GM23248 (cell line): ENCODE data around the gene ZSWIM6. TPM values are rescaled to one million over a fixed set of nuclear protein-coding genes. Genes with fewer than 3 reads are reported as not detected.

Experiments used
- DNase-seq: peaks from one replicate; pipeline ENCODE4 v3.0.0-alpha.2; 2015
- H2AFZ ChIP-seq: fragments of 200-600 bp; sonication (generic); 2 replicates; pipeline ENCODE4 v1.6.1; 2016; ENCODE audit warnings: antibody characterized with exemption
- H3F3A ChIP-seq: fragments of 200-600 bp; sonication (generic); 2 replicates; pipeline ENCODE4 v1.6.1; 2016; ENCODE audit warnings: mild to moderate bottlenecking, antibody characterized with exemption, mixed run types; ENCODE audit not compliant: insufficient read depth
- H3K27ac ChIP-seq: fragments of 200-600 bp; sonication (generic); 2 replicates; pipeline ENCODE4 v1.5.1; 2016; ENCODE audit warnings: mild to moderate bottlenecking
- H3K27me3 ChIP-seq: fragments of 200-600 bp; sonication (generic); replicated peaks from 2 replicates; pipeline ENCODE4 v1.6.1; 2016; ENCODE audit warnings: mild to moderate bottlenecking; ENCODE audit not compliant: insufficient read depth
- H3K36me3 ChIP-seq: fragments of 200-600 bp; sonication (generic); 2 replicates; pipeline ENCODE4 v1.6.1; 2016; ENCODE audit warnings: low read depth, mild to moderate bottlenecking
- H3K4me1 ChIP-seq: fragments of 200-600 bp; sonication (generic); 2 replicates; pipeline ENCODE4 v1.6.1; 2016; ENCODE audit warnings: mild to moderate bottlenecking; ENCODE audit not compliant: insufficient read depth
- H3K4me2 ChIP-seq: fragments of 200-600 bp; sonication (generic); one replicate; pipeline ENCODE4 v1.6.1; 2016; ENCODE audit warnings: mild to moderate bottlenecking; ENCODE audit not compliant: unreplicated experiment
- H3K4me3 ChIP-seq: fragments of 200-600 bp; sonication (generic); 2 replicates; pipeline ENCODE4 v1.5.1; 2016; ENCODE audit warnings: mild to moderate bottlenecking
- H3K79me2 ChIP-seq: fragments of 200-600 bp; sonication (generic); 2 replicates; pipeline ENCODE4 v1.6.1; 2016; ENCODE audit warnings: mild to moderate bottlenecking; ENCODE audit not compliant: insufficient read depth
- H3K9ac ChIP-seq: fragments of 200-600 bp; sonication (generic); 2 replicates; pipeline ENCODE4 v1.6.1; 2016; ENCODE audit warnings: mild to moderate bottlenecking
- H3K9me2 ChIP-seq: fragments of 200-600 bp; sonication (generic); 2 replicates; pipeline ENCODE4 v1.6.1; 2016; ENCODE audit warnings: mixed run types, mild to moderate bottlenecking, moderate library complexity; ENCODE audit not compliant: insufficient read depth
- H3K9me3 ChIP-seq: fragments of 200-600 bp; sonication (generic); one replicate; pipeline ENCODE4 v1.6.1; 2017; ENCODE audit warnings: low read depth
- H4K20me1 ChIP-seq: fragments of 200-600 bp; sonication (generic); 2 replicates; pipeline ENCODE4 v1.6.0; 2016; ENCODE audit not compliant: insufficient read depth
- EZH2 ChIP-seq: fragments of 200-600 bp; sonication (generic); IDR thresholded peaks from 2 replicates; pipeline ENCODE4 v1.6.1; 2018; ENCODE audit warnings: antibody characterized with exemption, mild to moderate bottlenecking; ENCODE audit not compliant: insufficient read depth, poor library complexity, severe bottlenecking
- EZH2phosphoT487 ChIP-seq: fragments of 200-600 bp; sonication (generic); IDR thresholded peaks from 2 replicates; pipeline ENCODE4 v1.6.1; 2018; ENCODE audit warnings: antibody characterized with exemption, moderate library complexity, mild to moderate bottlenecking, low read depth; ENCODE audit not compliant: insufficient read depth
- WGBS, 2 experiments: methylation state at CpG; one replicate each; pipeline ENCODE4 v1.1.6; 2015 to 2017; ENCODE audit warnings: low lambda C conversion rate in 2 of 2, low coverage in 1 of 2; ENCODE audit errors: missing lambda C conversion rate in 2 of 2; 5-methylcytosine and 5-hydroxymethylcytosine counted together
- in situ Hi-C: fragments of 300-500 bp; cut with MboI; formaldehyde crosslinking; loops from 2 replicates; pipeline ENCODE4 v1.15.0; 2020
- polyA plus RNA-seq: library from polyadenylated mRNA; unstranded; fragments of >200 nt; fragmentation: Nextera tagmentation; extraction: Ambion mirVana; gene quantifications from 2 replicates; pipeline ENCODE4 v1.2.1, GENCODE V29; 2016
- total RNA-seq: library from RNA; depleted of rRNA; stranded (reverse); fragments of >200 nt; shearing (Covaris generic); gene quantifications from 2 replicates; pipeline ENCODE4 v1.2.3, GENCODE V29; 2014

Gene ZSWIM6
- total and polyA plus RNA-seq, 2 experiments from 2014 or later, result 1.5 to 4.8 TPM

GRCh38 chr5:61347080-61347479 lies 15.0 kb downstream of the ZSWIM6 start:
- Histone ChIP-seq H3K4me1 (peaks cover 15% of the 10 kb centered on the region), H3K27ac (no peak overlapping the region), H3K36me3 (no peaks in the 10 kb centered on the region), H4K20me1 (peaks cover 42% of the 10 kb centered on the region), H3K9ac (no peak overlapping the region), H2AFZ (no peak overlapping the region), H3F3A (peaks cover 15% of the 10 kb centered on the region), H3K4me3 (no peak overlapping the region), H3K9me2 (no peaks in the 10 kb centered on the region), H3K79me2 (peaks cover 100% of the 10 kb centered on the region), H3K9me3 (no peaks in the 10 kb centered on the region), H3K27me3 (no peaks in the 10 kb centered on the region), H3K4me2 (no peak overlapping the region)
- in situ Hi-C loops, result loop anchor here (25.0 kb wide), 1 partner anchor 660 kb away; no protein-coding TSS in a partner anchor
- TF ChIP-seq EZH2phosphoT487, result no peak
- no peak for TF ChIP-seq EZH2
- 92 to 94% methylated on average over 3 of the region's 3 CpGs for WGBS, 2 experiments
- peak; percentile 18 for DNase-seq

- DNase-seq, result no peak
- no peak for TF ChIP-seq EZH2phosphoT487
- TF ChIP-seq EZH2, result no peak
- no peak overlapping the region for H3K4me2 ChIP-seq
- no peak overlapping the region for H3K9ac ChIP-seq
- H2AFZ ChIP-seq, result no peak overlapping the region
- in situ Hi-C loops, result loop anchor here (25.0 kb wide), 1 partner anchor 661 kb away; no protein-coding TSS in a partner anchor
- no peaks in the 10 kb centered on the region for H3K9me3 ChIP-seq
- no peaks in the 10 kb centered on the region for H3K36me3 ChIP-seq
- WGBS, 2 experiments, result 49 to 58% methylated on average over 2 of the region's 2 CpGs
- no peak overlapping the region for H3K27ac ChIP-seq
- H3K9me2 ChIP-seq, result no peaks in the 10 kb centered on the region
- H3K4me1 ChIP-seq, result peaks cover 7% of the 10 kb centered on the region; the same call in 1 of the 2 replicates
- peaks cover 100% of the 10 kb centered on the region for H3K79me2 ChIP-seq
- no peak overlapping the region for H3K4me3 ChIP-seq
- no peaks in the 10 kb centered on the region for H3K27me3 ChIP-seq
- peaks cover under 1% of the 10 kb centered on the region for H3F3A ChIP-seq
- peaks cover 37% of the 10 kb centered on the region for H4K20me1 ChIP-seq
These were observed 16.4 kb downstream of the ZSWIM6 start for GRCh38 chr5:61348447-61348846.

GRCh38 chr5:61349935-61350334 lies 17.9 kb downstream of the ZSWIM6 start:
- peaks cover 38% of the 10 kb centered on the region; the same call in 1 of the 2 replicates for H4K20me1 ChIP-seq
- H3K4me1 ChIP-seq, result peaks cover 7% of the 10 kb centered on the region; the same call in 1 of the 2 replicates
- H3K36me3 ChIP-seq, result no peaks in the 10 kb centered on the region
- no peak overlapping the region for H3K9ac ChIP-seq
- H3K9me2 ChIP-seq, result no peaks in the 10 kb centered on the region
- no peak overlapping the region for H3K4me3 ChIP-seq
- H3K4me2 ChIP-seq, result no peak overlapping the region
- H3K9me3 ChIP-seq, result no peaks in the 10 kb centered on the region
- no peak overlapping the region for H3K27ac ChIP-seq
- TF ChIP-seq EZH2 (no peak), EZH2phosphoT487 (no peak)
- in situ Hi-C loops, result loop anchor here (25.0 kb wide), 1 partner anchor 663 kb away; no protein-coding TSS in a partner anchor
- no peaks in the 10 kb centered on the region for H3K27me3 ChIP-seq
- no peak for DNase-seq
- H3F3A ChIP-seq, result no peaks in the 10 kb centered on the region
- H3K79me2 ChIP-seq, result peaks cover 100% of the 10 kb centered on the region
- H2AFZ ChIP-seq, result no peak overlapping the region

GRCh38 chr5:61350535-61350934 lies 18.5 kb downstream of the ZSWIM6 start:
- Histone ChIP-seq H3K27me3 (no peaks in the 10 kb centered on the region), H3F3A (no peaks in the 10 kb centered on the region), H2AFZ (no peak overlapping the region), H3K9me3 (no peaks in the 10 kb centered on the region), H3K27ac (no peak overlapping the region), H3K9ac (no peak overlapping the region), H3K36me3 (no peaks in the 10 kb centered on the region), H4K20me1 (peaks cover 35% of the 10 kb centered on the region; the same call in 1 of the 2 replicates), H3K4me2 (no peak overlapping the region), H3K4me3 (no peak overlapping the region), H3K4me1 (peaks cover 7% of the 10 kb centered on the region; the same call in 1 of the 2 replicates), H3K9me2 (no peaks in the 10 kb centered on the region), H3K79me2 (peaks cover 100% of the 10 kb centered on the region)
- DNase-seq, result no peak
- TF ChIP-seq EZH2phosphoT487, result no peak
- no peak for TF ChIP-seq EZH2
- in situ Hi-C loops, result no loop called here
- WGBS, 2 experiments, result 94 to 99% methylated on average over 4 of the region's 4 CpGs
